Body of pancreas (tissue), 4 donors: Measurements from ENCODE around the gene C1orf198.

Experiments
- POLR2A ChIP-seq, 3 donors: fragments of 450-650 bp; IDR thresholded peaks; one replicate each; pipeline ENCODE4 v1.6.1; 2016; ENCODE audit warnings: antibody characterized with exemption in 3 of 3, mild to moderate bottlenecking in 2 of 3
- TF ChIP-seq, protein P1 (sequence below), 7 experiments: fragments of 450-650 bp in 4 of 7; fragments of 200-600 bp in 3 of 7; sonication (generic) in 3 of 7; IDR thresholded peaks; one replicate each; pipeline ENCODE4 v1.5.1; 2016 to 2019; ENCODE audit warnings: antibody characterized with exemption in 7 of 7

DNA sequence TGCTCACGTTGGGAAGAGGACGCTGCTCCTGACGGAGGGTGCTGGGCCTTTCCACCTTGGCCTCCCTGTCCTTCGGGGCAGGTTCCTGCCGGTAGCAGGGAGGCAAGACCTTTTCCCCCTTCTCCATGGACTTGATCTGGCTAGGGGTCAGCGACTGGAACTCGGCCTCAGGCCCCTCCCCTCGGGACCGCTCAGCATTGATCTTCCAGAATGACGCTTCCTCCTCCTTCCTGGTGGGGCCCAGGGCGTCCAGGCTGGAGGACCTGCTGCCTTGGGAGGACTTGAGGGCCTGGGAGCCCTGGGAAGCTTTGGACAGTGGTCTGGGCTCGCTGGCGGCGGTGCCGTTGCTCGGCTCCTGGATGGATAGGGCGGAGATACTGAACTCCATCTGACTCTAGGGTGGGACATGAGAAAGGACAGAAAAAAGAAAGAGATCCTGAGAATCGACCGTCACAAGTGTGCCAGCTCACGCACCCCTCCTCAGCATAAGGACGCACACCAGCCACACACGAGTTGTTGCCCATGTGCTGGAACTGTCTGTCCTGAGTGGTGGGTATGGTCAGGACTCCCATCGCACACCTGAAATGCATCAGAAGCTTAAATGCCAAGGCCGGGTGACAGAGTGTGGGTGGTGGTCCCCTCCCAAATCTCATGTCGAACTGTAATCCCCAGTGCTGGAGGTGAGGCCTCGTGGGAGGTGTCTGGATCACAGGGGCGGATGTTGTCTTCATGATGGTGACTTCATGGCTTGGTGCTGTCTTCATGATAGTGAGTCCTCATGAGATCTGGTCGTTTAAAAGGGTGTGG lies 24.6 kb downstream of the C1orf198 start:
- TF ChIP-seq, protein P1, sequence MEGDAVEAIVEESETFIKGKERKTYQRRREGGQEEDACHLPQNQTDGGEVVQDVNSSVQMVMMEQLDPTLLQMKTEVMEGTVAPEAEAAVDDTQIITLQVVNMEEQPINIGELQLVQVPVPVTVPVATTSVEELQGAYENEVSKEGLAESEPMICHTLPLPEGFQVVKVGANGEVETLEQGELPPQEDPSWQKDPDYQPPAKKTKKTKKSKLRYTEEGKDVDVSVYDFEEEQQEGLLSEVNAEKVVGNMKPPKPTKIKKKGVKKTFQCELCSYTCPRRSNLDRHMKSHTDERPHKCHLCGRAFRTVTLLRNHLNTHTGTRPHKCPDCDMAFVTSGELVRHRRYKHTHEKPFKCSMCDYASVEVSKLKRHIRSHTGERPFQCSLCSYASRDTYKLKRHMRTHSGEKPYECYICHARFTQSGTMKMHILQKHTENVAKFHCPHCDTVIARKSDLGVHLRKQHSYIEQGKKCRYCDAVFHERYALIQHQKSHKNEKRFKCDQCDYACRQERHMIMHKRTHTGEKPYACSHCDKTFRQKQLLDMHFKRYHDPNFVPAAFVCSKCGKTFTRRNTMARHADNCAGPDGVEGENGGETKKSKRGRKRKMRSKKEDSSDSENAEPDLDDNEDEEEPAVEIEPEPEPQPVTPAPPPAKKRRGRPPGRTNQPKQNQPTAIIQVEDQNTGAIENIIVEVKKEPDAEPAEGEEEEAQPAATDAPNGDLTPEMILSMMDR (IDR thresholded peaks at IDR 0.05) = no peak
- no peak for TF ChIP-seq POLR2A (IDR thresholded peaks at IDR 0.05)
